Keratinocyte (primary cell): Measurements from ENCODE around the gene MOK. TPM values are rescaled to one million over a fixed set of nuclear protein-coding genes. Genes with fewer than 3 reads are reported as not detected.

Experiments
- DNase-seq: peaks from one replicate; pipeline ENCODE4 v3.0.0-alpha.2; 2011; ENCODE audit warnings: low read depth, missing footprints, low spot score
- FAIRE-seq: peaks from 2 replicates; lab custom pipeline; 2011; peaks lifted over from hg19 to GRCh38; lab: Jason Lieb, UNC
- H2AFZ ChIP-seq: 2 replicates; pipeline ENCODE4 v1.6.0; 2012; ENCODE audit warnings: low read length, control low read depth, inconsistent platforms; ENCODE audit not compliant: control insufficient read depth
- H3K27ac ChIP-seq: 2 replicates; pipeline ENCODE4 v1.5.1; 2011; ENCODE audit warnings: low read length; ENCODE audit not compliant: control insufficient read depth, insufficient read depth
- H3K27me3 ChIP-seq: 3 replicates; pipeline ENCODE4 v1.6.0; 2011; ENCODE audit warnings: low read length; ENCODE audit not compliant: control insufficient read depth, insufficient read depth; ENCODE audit errors: extremely low read depth
- H3K36me3 ChIP-seq, 2 experiments: 2 replicates in 1 of 2; 3 replicates in 1 of 2; pipeline ENCODE4 v1.5.1; 2011; ENCODE audit warnings: low read length in 2 of 2, mild to moderate bottlenecking in 1 of 2; ENCODE audit not compliant: control insufficient read depth in 2 of 2, insufficient read depth in 2 of 2; ENCODE audit errors: extremely low read depth in 1 of 2
- H3K4me1 ChIP-seq: 3 replicates; pipeline ENCODE4 v1.5.1; 2011; ENCODE audit warnings: low read length; ENCODE audit not compliant: control insufficient read depth, insufficient read depth; ENCODE audit errors: extremely low read depth
- H3K4me2 ChIP-seq: 3 replicates; pipeline ENCODE4 v1.6.0; 2011; ENCODE audit warnings: low read depth, low read length; ENCODE audit not compliant: control insufficient read depth, insufficient read depth; ENCODE audit errors: extremely low read depth
- H3K4me3 ChIP-seq, 3 experiments: fragments of 200-600 bp in 1 of 3; sonication (generic) in 1 of 3; 2 replicates in 2 of 3; 3 replicates in 1 of 3; pipeline ENCODE4 v1.5.1; 2011 to 2016; ENCODE audit warnings: low read length in 3 of 3, mild to moderate bottlenecking in 3 of 3, control low read depth in 2 of 3, inconsistent platforms in 1 of 3, low read depth in 1 of 3, mixed read lengths in 1 of 3, mixed run types in 1 of 3, moderate library complexity in 1 of 3; ENCODE audit not compliant: control insufficient read depth in 2 of 3, insufficient read depth in 2 of 3; ENCODE audit errors: extremely low read depth in 1 of 3
- H3K79me2 ChIP-seq: 2 replicates; pipeline ENCODE4 v1.6.0; 2012; ENCODE audit warnings: low read length; ENCODE audit not compliant: control insufficient read depth, insufficient read depth
- H3K9ac ChIP-seq: 3 replicates; pipeline ENCODE4 v1.6.0; 2011; ENCODE audit warnings: low read length; ENCODE audit not compliant: control insufficient read depth, insufficient read depth; ENCODE audit errors: extremely low read depth
- H3K9me1 ChIP-seq: 3 replicates; pipeline ENCODE4 v1.6.0; 2011; ENCODE audit warnings: low read length; ENCODE audit not compliant: control insufficient read depth, insufficient read depth; ENCODE audit errors: extremely low read depth
- H3K9me3 ChIP-seq: 2 replicates; pipeline ENCODE4 v1.5.1; 2012; ENCODE audit warnings: low read depth, low read length; ENCODE audit not compliant: control insufficient read depth
- H4K20me1 ChIP-seq: 3 replicates; pipeline ENCODE4 v1.6.0; 2011; ENCODE audit warnings: low read length; ENCODE audit not compliant: control insufficient read depth, insufficient read depth; ENCODE audit errors: extremely low read depth
- EZH2 ChIP-seq: IDR thresholded peaks from one replicate; pipeline ENCODE4 v1.6.1; 2012; ENCODE audit warnings: inconsistent platforms, mild to moderate bottlenecking, low read length, moderate library complexity
- dilution Hi-C: fragments of 300-500 bp; cut with MboI; formaldehyde crosslinking; loops from one replicate; pipeline ENCODE4 v1.7.0; 2020; ENCODE audit warnings: low sequenced_read_pairs; ENCODE audit not compliant: extremely low pct_ligation_motif_present
- polyA plus RNA-seq, 5 experiments: library from polyadenylated mRNA; depleted of rRNA in 3 of 5; stranded (reverse) in 3 of 5; stranded (forward) in 1 of 5; unstranded in 1 of 5; fragments of >200 nt; gene quantifications; 1 replicate in 1 of 5; 2 replicates in 3 of 5; 3 replicates in 1 of 5; pipeline versions ENCODE4 v1.2.1 to v1.2.3, GENCODE V29; 2011 to 2012; ENCODE audit warnings: missing spikeins in 2 of 5, low read depth in 1 of 5, low replicate concordance in 1 of 5
- TF ChIP-seq, protein P1 (sequence below), 3 experiments: IDR thresholded peaks in 1 of 3; conservative IDR thresholded peaks in 1 of 3; optimal IDR thresholded peaks in 1 of 3; 2 replicates in 2 of 3; 3 replicates in 1 of 3; pipeline versions ENCODE3 to v1.5.1; 2011; ENCODE audit warnings: low read length in 3 of 3, mild to moderate bottlenecking in 3 of 3, moderate library complexity in 2 of 3, control low read depth in 1 of 3, inconsistent platforms in 1 of 3; ENCODE audit not compliant: insufficient read depth in 2 of 3; ENCODE audit errors: extremely low read depth in 1 of 3

The MOK gene
- polyA plus RNA-seq, 1 donor (not counting 4 experiments of a cell fraction or from before 2014, with no cell fraction given): 38.1 TPM

DNA sequence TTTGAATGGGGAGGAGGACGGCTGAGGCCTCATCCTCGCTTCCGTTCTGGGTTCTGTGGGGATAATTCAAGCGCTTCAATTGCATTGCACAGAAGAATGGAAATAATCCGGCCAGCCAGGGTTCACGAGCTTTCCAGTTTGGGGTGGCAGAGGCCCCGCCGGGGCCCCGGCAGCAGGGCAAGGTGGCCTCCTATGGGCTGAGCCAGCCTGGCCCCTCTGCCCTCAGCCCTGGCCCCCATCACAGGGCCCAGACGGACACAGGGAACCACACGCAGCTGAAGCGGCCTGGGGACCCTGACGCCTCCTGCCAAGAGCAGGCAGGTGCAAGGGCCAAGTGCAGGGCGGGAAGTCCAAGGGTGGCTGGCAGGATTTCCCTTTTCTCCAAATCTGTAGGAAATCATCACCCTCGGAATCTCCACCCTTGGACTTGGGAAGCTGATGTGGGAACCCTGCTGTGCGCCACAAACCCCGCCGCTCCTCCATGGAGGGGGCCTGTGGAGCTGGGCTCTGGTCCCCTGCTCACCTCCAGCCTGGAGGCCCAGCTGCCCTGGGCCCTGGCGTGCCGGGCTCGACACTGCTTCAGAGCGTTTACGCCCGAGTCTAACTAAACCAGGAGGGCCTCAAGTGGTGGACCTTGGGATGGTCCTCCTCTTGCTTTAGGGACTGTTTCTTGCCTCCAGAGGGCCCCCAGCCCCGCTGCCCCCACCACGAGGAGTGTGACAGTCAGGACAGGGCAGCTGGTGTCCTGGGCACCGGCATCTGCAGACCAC is 78.4 kb downstream of the MOK start:
- DNase-seq (no peak), FAIRE-seq (no peak)
- Histone ChIP-seq H3K9me3 (no peaks in the 10 kb centered on the region), H3K4me2 (no peak overlapping the region), H3K9ac (no peak overlapping the region), H3K9me1 (no peaks in the 10 kb centered on the region), H3K27ac (no peak overlapping the region), H2AFZ (no peak overlapping the region), H3K4me3 (no peak overlapping the region), H3K36me3 (peaks cover 8 to 17% of the 10 kb centered on the region in 2 experiments), H4K20me1 (no peaks in the 10 kb centered on the region), H3K4me1 (peaks cover 1% of the 10 kb centered on the region), H3K79me2 (no peaks in the 10 kb centered on the region), H3K27me3 (no peaks in the 10 kb centered on the region)
- TF ChIP-seq, protein P1, sequence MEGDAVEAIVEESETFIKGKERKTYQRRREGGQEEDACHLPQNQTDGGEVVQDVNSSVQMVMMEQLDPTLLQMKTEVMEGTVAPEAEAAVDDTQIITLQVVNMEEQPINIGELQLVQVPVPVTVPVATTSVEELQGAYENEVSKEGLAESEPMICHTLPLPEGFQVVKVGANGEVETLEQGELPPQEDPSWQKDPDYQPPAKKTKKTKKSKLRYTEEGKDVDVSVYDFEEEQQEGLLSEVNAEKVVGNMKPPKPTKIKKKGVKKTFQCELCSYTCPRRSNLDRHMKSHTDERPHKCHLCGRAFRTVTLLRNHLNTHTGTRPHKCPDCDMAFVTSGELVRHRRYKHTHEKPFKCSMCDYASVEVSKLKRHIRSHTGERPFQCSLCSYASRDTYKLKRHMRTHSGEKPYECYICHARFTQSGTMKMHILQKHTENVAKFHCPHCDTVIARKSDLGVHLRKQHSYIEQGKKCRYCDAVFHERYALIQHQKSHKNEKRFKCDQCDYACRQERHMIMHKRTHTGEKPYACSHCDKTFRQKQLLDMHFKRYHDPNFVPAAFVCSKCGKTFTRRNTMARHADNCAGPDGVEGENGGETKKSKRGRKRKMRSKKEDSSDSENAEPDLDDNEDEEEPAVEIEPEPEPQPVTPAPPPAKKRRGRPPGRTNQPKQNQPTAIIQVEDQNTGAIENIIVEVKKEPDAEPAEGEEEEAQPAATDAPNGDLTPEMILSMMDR (optimal IDR thresholded peaks at IDR 0.05 in 1 of 3, IDR thresholded peaks at IDR 0.05 in 1 of 3, conservative IDR thresholded peaks at IDR 0.05 in 1 of 3; ENCODE audit: extremely low read depth in 1 of 3, insufficient read depth in 2 of 3, low read length in 3 of 3): no peak
- TF ChIP-seq EZH2: no peak
- dilution Hi-C loops: no loop called here

DNA sequence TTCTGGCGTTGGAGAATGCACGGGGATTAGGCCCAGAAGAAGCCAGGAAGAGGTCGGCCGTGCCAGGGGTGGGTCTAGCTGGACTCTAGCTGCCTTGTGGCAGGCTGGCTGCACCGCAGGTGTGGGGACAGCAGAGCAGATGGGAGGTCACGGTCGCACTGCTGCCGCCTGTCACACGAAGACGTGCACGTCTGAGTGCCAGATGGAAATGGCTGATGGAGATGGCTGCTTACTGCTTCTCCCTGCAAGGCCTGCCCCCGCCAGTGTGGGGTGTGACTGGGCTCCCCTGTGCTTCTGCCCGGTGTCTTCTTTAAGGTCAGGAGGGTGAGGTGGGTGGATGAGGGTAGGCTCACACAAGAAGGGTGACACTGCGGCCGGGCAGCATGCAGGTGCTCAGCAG is 79.0 kb downstream of the MOK start:
- FAIRE-seq: no peak
- Histone ChIP-seq H3K4me2 (no peak overlapping the region), H3K27ac (no peak overlapping the region), H4K20me1 (no peaks in the 10 kb centered on the region), H2AFZ (no peak overlapping the region), H3K36me3 (peaks cover 7 to 14% of the 10 kb centered on the region in 2 experiments), H3K9me3 (no peaks in the 10 kb centered on the region), H3K9me1 (no peaks in the 10 kb centered on the region), H3K79me2 (no peaks in the 10 kb centered on the region), H3K27me3 (no peaks in the 10 kb centered on the region), H3K4me3 (no peak overlapping the region), H3K4me1 (peaks cover 7% of the 10 kb centered on the region), H3K9ac (no peak overlapping the region)
- dilution Hi-C loops: no loop called here
- no peak for DNase-seq
- TF ChIP-seq EZH2: no peak
- TF ChIP-seq, protein P1 (optimal IDR thresholded peaks at IDR 0.05 in 1 of 3, IDR thresholded peaks at IDR 0.05 in 1 of 3, conservative IDR thresholded peaks at IDR 0.05 in 1 of 3; ENCODE audit: extremely low read depth in 1 of 3, insufficient read depth in 2 of 3, low read length in 3 of 3): no peak
